ENCODE data around the gene NOTCH1.
"Not testable (repeated sequence)": the region's sequence is repeated elsewhere in the genome, so short reads cannot be mapped to it uniquely, and the experiment has no call there.

Gene NOTCH1

GRCh38 chr9:136563646-136564325, 17.9 kb upstream of the NOTCH1 start:
- no peak for DNase-seq

DNA sequence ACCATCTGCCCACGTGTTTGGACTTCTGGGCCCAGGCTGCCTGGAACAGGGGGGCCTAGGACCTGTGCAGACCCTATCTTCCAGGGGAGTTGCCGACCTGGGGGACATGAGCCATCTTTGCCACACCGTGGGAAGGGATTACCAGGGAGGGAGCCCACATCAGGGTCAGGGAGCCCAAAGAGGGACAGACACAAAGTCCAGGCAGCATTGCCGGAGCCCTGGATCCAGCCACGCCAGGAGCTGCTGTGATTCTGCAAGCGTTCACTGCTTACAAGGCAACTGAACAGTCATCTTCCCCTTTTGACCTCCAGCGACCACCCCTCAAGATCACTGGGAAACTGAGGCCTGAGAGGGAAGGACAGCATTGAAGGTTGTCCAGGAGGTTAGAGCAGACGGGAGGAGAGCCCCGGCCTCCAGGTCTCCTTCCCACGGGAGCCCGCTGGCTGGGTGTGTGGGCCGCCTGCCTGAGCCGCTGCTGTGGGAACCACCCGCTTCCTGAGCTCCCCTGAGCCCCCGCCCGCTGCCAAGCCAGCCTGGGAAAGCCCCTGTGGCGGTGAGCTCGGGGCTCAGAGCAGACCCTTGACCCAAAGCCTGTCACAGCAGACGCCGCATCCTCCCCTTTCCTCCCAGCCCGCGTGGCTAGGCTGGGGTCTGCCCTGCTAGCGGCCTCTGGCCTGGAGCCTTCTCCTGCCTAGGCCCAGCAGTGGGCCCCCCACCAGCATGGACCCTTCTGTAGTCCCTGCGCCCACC, 17.1 kb upstream of the NOTCH1 start:
- no peak for DNase-seq

GRCh38 chr9:136561779-136562178, 15.9 kb upstream of the NOTCH1 start:
- DNase-seq = no peak

GRCh38 chr9:136560586-136560985, 14.7 kb upstream of the NOTCH1 start:
- DNase-seq = no peak

GRCh38 chr9:136559371-136559770, 13.5 kb upstream of the NOTCH1 start:
- DNase-seq = not testable (repeated sequence)

DNA sequence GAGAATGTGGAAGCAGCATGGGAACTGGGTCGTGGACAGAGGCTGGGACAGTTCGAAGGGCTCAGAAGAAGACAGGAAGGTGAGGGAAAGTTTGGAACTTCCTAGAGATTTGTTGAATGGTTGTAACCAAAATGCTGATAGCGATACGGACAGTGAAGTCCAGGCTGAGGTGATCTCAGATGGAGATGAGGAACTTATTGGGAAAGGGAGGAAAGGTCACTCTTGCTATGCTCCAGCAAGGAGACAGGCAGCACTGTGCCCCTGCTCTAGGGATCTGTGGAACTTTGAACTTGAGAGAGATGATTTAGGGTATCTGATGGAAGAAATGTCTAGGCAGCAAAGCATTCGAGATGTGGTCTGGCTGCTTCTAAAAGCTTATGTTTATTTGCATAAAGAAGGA, 13.0 kb upstream of the NOTCH1 start:
- not testable (repeated sequence) for DNase-seq

DNA sequence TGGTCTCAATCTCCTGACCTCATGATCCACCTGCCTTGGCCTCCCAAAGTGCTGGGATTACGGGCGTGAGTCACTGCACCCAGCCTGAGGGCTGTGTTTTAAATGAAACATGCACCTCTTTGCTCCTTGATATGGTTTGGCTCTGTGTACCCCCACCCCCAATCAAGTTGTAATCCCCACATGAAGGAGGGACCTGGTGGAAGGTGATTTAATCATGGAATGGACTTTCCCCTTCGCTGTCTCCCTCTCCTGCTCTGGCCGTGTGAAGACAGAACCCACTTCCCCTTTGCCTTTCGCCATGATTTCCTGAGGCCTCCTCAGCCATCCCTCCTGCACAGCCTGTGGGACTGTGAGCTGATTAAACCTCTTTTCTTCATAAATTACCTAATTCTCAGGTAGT, 12.5 kb upstream of the NOTCH1 start:
- DNase-seq = no peak

DNA sequence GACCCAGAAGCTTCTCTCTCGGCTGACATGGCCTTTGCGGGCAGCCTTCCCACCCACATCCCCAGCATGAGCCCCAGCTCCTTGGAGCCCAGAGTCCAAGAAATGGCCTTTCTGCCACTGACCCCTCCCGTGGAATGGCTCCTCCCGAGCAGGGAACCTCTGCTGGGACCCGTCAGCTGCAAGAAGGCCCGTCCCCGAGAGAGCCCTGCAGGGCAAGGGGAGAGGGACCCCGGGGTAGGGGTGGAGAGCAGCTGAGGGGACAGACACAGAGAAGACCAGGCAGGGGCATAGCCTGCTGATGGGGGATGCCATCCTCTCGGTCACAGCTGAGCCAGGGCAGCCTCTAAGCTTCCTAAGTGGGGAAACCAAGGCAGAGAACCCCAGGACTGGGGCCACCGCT, 11.2 kb upstream of the NOTCH1 start:
- DNase-seq = no peak

DNA sequence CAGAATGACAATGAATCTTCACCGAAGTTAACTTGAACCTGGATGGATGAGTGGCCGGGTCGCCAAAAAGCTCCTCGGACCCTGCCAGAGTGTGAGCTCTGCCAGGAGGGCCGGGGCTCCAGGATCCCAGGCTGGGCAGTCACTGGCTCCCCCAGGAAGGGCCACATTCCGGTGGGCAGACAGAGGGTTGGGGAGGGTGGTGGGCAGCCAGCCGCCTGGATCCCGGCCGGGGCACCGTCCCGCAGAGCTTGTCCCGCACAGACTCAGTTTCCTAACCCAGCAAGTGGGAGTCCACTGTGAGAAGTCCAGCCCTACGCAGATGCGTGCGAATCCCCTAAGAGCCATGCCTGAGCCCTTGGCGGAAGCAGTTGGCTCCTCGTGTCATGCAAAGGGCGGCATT, 10.3 kb upstream of the NOTCH1 start:
- DNase-seq = no peak

DNA sequence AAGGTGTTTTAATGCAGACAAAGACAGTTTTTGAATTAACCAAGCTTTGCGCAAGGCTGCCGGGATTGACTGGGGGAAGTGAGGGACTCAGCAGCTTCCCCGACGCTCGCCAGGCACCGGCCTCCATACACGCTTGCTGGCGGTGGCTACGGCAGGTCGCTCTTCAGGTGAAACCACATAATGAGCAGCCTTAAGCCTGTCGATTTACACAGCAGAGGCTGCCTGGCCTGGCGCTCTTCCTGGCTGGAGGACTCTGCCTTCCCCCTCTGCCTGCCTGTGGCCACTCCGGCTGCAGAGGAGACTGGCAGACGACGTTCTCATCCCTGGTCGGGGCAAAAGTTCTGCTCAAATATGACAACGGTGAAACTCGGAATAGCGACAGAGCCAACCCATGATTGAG, 9.0 kb upstream of the NOTCH1 start:
- DNase-seq = peak; percentile 27

DNA sequence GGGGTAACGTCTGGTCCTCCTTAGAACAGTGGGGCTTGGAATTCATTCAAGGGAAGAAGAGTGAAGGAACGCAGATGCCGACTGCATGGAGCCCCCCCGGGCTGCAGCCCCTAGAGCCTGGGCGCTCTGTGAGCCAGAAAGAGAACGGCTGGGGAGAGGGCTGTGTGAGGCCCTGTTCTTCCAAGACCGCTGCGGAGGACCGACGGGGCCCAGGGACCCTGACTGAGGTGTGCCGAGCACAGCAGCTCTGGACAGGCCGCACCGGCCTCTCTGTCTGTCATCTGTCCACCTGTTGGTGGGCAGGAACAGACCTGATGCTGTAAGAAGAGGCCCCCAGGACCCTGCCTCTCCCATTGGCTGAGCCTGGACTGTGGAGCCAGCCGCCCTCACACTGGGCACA, 7.7 kb upstream of the NOTCH1 start:
- no peak for DNase-seq

- DNase-seq = no peak
These were observed 6.4 kb upstream of the NOTCH1 start for GRCh38 chr9:136552117-136552703.

DNA sequence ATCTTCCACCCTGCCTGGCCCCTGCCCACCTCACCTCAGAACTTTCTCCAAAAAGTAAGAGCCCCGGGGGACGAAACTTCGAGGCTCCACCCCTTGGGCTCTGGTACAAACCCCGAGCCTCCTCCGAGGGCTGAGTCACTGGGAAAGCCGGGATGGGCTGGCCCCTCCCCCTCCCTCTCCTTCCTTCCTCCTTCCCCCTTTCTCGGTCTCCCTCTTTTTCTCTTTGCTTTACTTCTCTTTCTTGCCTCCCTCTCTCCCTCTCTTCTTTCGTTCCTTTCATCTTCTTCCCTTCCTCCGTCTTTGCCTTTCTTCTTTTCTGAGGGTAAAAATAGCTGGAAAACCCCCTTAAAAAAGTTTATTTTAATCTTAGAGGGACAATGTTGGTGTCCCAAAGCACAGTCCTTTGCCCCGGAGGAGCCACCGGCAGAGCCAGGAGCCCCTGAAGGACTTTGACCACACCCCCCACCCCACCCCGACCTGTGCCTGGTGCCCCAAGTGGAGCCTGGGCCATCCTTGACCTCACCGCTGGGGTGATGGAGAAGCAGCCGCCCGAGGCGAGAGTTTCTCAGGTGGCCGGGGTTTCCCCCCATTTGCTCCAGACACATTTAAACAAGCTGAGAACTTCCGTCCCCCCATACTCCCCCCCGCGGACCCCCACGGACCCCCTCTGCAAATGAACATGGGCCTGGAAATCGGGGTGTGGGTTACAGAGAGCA, 5.7 kb upstream of the NOTCH1 start:
- DNase-seq = no peak

GRCh38 chr9:136550439-136551289, 4.8 kb upstream of the NOTCH1 start:
- DNase-seq = no peak

GRCh38 chr9:136549010-136549980, 3.4 kb upstream of the NOTCH1 start:
- no peak for DNase-seq

- DNase-seq = no peak
These were observed 1.8 kb upstream of the NOTCH1 start for GRCh38 chr9:136547508-136548215.

DNA sequence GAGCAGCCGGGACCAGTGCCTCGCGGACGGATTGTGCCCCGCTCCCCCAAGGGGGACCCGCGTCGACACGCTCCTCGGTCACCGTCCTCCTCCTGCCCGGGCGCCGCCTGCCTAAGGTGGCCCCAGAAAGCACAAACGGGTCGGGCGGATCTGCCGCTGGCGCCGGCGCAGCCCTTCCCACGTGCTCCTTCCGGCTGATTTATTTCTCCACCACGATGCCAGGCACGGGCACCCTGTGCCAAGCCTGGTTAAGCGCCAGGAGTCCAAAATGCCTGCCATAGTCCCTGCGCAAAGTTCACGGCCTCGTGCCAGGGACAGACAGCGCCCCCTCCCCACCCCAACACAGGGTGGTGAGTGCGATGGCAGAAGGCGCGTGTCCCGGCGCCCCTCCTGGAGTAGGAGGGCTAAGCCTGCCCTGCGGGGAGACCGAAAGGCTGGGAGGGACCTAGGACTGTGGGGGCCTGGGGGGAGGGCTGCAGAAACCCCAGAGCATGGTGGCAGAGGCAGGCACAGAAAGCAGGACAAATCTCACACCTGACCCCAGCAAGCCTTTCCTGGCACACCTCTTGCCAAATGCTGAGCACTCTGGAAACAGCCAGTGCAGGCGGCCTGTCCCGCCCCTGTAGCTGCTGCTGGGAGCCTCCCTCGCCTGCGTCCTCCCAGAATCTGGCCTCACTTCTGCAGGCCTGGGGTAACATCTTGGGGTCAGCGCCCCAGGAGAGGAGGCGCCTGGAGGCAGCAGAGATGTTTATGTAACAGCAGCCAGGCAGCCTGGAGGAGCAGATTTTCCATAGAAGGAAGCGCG, 1.1 kb upstream of the NOTCH1 start:
- DNase-seq = no peak

GRCh38 chr9:136545692-136545964, 220 bp downstream of the NOTCH1 start:
- no peak for DNase-seq

DNA sequence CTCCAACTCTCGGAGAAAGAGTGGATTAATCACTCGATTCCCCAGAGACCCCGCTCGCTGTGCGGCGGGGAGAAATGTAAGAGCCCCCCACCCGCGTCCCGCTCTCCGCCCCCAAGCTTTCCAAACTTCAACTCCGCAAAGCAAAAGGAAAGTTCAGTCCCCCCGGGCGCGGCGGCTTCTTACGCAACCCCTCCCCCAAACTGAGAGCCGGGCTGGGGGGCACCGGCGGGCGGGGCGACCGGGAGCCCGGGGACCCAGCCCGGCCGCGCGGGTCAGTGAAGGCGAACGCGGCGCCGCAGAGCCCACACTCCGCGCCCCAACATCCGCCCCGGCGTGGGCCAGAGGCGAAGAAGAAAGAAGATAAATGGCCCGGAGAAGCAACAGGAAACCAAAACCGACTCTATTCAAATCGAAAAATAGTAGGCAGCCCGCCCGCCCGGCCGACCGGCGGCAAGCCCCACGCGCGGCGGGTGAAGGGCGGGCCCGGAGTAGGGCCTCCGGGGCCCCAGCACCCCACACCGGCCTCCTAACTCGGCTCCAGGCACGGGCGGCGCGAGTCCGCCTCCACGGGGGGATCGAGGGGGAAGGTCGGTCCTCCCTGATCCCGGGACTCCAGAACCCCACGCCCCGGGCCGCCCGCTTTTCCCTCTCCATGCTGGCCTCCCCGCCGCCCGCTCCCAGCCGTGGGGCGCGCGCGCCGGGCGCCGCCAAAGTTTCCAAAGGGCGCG, 720 bp downstream of the NOTCH1 start:
- DNase-seq = no peak

Data from DMS153 (cell line).